ENCODE results near the gene MIER2.

The MIER2 gene

GRCh38 chr19:329876-330275, 14.7 kb downstream of the MIER2 start:
- DNase-seq (ENCODE audit: low read depth): no peak

GRCh38 chr19:328025-328505, 16.5 kb downstream of the MIER2 start:
- no peak for DNase-seq (ENCODE audit: low read depth)

- DNase-seq (ENCODE audit: low read depth): no peak
Measured at GRCh38 chr19:327291-328024, 17.1 kb downstream of the MIER2 start.

- no peak for DNase-seq (ENCODE audit: low read depth)
Measured at GRCh38 chr19:326871-327270, 17.7 kb downstream of the MIER2 start.

GRCh38 chr19:325937-326565, 18.5 kb downstream of the MIER2 start:
- DNase-seq (ENCODE audit: low read depth): no peak

- DNase-seq (ENCODE audit: low read depth): no peak
Measured at GRCh38 chr19:325173-325936, 19.2 kb downstream of the MIER2 start.

- no peak for DNase-seq (ENCODE audit: low read depth)
Measured at GRCh38 chr19:324716-325115, 19.9 kb downstream of the MIER2 start.

GRCh38 chr19:322616-323015, 22.0 kb downstream of the MIER2 start:
- DNase-seq (ENCODE audit: low read depth): no peak

- DNase-seq (ENCODE audit: low read depth): no peak
Measured at GRCh38 chr19:318509-318774, 26.2 kb downstream of the MIER2 start.

- no peak for DNase-seq (ENCODE audit: low read depth)
Measured at GRCh38 chr19:317710-318508, 26.7 kb downstream of the MIER2 start.

GRCh38 chr19:315811-316210, 28.8 kb downstream of the MIER2 start:
- DNase-seq (ENCODE audit: low read depth): no peak

GRCh38 chr19:313988-314815, 30.4 kb downstream of the MIER2 start:
- no peak for DNase-seq (ENCODE audit: low read depth)

- no peak for DNase-seq (ENCODE audit: low read depth)
Measured at GRCh38 chr19:313169-313987, 31.2 kb downstream of the MIER2 start.

GRCh38 chr19:311813-312261, 32.8 kb downstream of the MIER2 start:
- no peak for DNase-seq (ENCODE audit: low read depth)

GRCh38 chr19:310781-311496, 33.7 kb downstream of the MIER2 start:
- DNase-seq (ENCODE audit: low read depth): no peak

GRCh38 chr19:310141-310651, 34.4 kb downstream of the MIER2 start:
- DNase-seq (ENCODE audit: low read depth): no peak

- DNase-seq (ENCODE audit: low read depth): no peak
Measured at GRCh38 chr19:309206-309565, 35.4 kb downstream of the MIER2 start.

- DNase-seq (ENCODE audit: low read depth): no peak
Measured at GRCh38 chr19:308471-309205, 36.0 kb downstream of the MIER2 start.

All from T follicular helper cell (primary cell).